ENCODE data around the gene RTN4. TPM values are rescaled to one million over a fixed set of nuclear protein-coding genes. Genes with fewer than 3 reads are reported as not detected.

RTN4 gene
- total RNA-seq, 1 donor from 2014 or later, result 337 TPM

Other genes with a start within 250 kb of the RTN4 start
- 26.3 TPM for gene CLHC1, start 181.8 kb upstream of the RTN4 start, total RNA-seq
- gene RPS27A, start 182.2 kb upstream of the RTN4 start, total RNA-seq, result 944 TPM
- gene MTIF2, start 218.8 kb upstream of the RTN4 start, total RNA-seq, result 29.9 TPM

Data from ureter (tissue), 1 donor.